IPS-NIHi11 (cell line): Measurements from ENCODE around the gene TKT.
"Not testable (repeated sequence)": the region's sequence is repeated elsewhere in the genome, so short reads cannot be mapped to it uniquely, and the experiment has no call there.

Source experiments
- DNase-seq: peaks from one replicate; pipeline ENCODE4 v3.0.0; 2012; ENCODE audit warnings: mixed read lengths, low spot score

Gene TKT, protein sequence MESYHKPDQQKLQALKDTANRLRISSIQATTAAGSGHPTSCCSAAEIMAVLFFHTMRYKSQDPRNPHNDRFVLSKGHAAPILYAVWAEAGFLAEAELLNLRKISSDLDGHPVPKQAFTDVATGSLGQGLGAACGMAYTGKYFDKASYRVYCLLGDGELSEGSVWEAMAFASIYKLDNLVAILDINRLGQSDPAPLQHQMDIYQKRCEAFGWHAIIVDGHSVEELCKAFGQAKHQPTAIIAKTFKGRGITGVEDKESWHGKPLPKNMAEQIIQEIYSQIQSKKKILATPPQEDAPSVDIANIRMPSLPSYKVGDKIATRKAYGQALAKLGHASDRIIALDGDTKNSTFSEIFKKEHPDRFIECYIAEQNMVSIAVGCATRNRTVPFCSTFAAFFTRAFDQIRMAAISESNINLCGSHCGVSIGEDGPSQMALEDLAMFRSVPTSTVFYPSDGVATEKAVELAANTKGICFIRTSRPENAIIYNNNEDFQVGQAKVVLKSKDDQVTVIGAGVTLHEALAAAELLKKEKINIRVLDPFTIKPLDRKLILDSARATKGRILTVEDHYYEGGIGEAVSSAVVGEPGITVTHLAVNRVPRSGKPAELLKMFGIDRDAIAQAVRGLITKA

DNA sequence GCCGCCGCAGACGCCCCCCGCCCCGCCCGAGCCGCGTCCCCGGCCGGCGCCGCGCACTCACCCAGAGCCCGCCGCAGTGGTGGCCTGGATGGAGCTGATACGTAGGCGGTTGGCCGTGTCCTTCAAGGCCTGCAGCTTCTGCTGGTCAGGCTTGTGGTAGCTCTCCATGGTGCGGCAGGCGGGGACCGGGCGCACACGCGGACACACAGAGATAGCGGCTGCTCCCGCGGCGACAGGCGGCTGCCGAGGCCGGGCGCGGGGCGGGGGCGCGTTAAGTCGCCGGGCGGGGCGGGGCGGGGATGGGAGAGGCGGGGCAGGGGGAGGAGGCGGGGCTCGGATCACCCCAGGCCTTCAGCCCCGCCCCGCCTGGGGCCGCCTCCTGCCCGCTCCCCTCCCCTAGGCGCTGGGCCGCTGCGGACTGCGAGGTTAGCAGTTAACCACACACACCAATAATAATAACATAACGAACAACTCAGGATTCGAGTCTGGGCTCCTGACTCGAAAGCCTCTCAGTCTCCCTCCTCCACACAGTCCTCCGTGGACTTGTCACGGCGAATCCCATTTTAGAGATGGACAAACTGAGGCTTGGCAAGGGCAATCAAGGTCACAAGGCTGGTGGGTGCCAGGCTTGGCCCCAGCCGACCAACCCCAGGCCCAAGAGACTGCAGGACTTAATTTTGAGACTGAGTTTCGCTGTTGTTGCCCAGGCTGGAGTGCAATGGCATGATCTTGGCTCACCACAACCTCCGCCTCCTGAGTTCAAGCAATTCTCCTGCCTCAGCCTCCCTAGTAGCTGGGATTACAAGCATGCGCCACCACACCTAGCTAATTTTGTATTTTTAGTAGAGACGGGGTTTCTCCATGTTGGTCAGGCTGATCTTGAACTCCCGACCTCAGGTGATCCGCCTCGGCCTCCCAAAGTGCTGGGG is at the start of gene TKT:
TKT (minus strand) TSS at position 248 of the 929 bp plus-strand sequence; CDS start at position 168, 80 bp downstream.
- DNase-seq, result peak; percentile 97

DNA sequence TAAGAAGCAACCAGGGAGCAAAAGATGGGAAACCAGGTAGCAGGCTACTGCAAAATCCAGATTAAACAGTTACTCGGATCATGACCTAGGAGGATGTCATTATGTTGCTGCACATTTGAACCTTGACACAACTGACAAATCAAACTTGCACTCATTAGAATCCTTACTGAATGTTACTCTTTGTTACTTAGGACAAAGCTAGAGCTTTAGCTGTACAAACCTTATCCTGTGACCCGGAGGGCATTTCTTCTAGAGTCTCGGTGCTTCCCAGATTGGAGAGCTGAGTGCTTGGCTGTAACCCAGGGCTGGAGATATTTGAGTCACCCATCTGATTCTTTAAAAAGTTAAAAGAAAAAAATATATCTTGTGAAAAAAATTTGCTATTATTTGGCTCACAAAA is 48.1 kb upstream of the TKT start:
- no peak for DNase-seq

- DNase-seq, result no peak
Measured at GRCh38 chr3:53303549-53303948, 47.7 kb upstream of the TKT start.

GRCh38 chr3:53300826-53301225 is 45.0 kb upstream of the TKT start:
- no peak for DNase-seq

- peak; percentile 67 for DNase-seq
Measured at GRCh38 chr3:53299611-53300023, 43.8 kb upstream of the TKT start.

DNA sequence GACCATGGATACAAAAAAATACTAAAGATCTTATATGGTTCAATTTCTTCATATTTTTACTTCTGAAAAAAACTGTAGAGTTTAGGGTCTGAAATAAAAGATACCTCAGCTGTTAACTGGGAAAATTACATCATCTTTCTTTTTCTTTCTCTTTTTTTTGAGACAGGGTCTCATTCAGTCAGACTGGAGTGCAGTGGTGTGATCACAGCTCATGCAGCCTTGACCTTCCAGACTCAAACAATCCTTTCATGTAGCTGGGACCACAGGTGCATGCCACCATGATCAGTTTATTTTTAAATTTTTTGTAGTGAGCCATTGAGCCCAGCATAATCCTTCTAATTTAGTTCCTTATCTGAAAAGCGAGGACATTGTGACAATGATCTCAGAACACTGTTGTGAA is 39.6 kb upstream of the TKT start:
- DNase-seq, result no peak

DNA sequence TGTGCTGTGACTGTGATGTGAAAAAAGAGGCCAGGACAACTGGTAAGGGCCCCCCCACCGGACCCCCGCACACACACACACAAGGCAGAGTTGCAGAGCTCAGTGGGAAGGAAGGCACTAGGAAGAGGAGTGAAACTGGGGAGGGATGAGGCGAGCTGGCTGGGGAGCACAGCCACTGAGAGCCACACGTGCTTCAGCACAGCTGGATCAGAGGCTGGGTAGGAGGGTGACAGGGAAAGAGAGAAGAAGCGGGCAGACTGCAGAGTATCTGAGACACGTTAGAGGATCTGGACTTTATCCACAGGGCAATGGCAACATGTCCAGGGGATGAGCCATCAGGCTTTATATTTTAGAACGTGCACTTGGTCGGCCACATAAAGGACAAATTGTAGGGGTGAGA is 38.0 kb upstream of the TKT start:
- no peak for DNase-seq

GRCh38 chr3:53288214-53288613 is 32.4 kb upstream of the TKT start:
- no peak for DNase-seq

GRCh38 chr3:53287131-53287629 is 31.4 kb upstream of the TKT start:
- DNase-seq, result peak; percentile 58

DNA sequence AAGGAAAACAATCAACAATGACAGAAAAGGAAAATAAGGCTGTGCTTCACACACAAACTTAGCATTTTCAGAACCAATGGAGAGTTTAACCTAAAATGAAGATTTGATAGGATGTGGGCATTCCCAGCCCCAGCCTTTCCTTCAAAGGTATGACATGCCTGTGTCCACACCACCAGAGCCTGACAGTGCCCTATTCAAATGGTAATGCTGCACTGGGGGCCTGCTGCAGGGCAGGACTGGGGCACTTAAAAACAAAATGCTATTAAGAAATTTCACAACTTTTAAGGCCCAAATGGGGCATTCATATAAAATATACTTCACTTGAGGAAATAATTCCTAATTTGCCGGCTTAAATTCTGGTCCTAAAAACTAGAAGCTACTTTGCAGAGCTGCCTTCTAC is 30.9 kb upstream of the TKT start:
- peak; percentile 48 for DNase-seq

DNA sequence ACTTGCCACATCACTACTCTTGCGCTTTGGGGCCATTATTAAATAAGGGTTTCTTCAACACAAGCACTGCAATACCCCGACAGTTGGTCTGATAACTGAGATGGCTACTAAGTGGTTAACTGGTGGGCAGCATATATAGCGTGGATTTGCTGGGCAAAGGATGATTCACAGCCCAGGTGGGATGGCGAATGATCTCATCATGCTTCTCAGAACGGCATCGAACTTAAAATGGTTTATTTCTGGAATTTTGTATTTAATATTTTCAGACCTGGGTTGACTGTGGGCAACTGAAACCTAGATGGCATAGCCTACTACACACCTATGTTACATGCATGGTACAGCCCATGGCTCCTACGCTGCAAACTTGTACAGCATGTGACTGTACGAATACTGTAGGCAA is 26.8 kb upstream of the TKT start:
- no peak for DNase-seq

- DNase-seq, result no peak
Measured at GRCh38 chr3:53278667-53279066, 22.8 kb upstream of the TKT start.

DNA sequence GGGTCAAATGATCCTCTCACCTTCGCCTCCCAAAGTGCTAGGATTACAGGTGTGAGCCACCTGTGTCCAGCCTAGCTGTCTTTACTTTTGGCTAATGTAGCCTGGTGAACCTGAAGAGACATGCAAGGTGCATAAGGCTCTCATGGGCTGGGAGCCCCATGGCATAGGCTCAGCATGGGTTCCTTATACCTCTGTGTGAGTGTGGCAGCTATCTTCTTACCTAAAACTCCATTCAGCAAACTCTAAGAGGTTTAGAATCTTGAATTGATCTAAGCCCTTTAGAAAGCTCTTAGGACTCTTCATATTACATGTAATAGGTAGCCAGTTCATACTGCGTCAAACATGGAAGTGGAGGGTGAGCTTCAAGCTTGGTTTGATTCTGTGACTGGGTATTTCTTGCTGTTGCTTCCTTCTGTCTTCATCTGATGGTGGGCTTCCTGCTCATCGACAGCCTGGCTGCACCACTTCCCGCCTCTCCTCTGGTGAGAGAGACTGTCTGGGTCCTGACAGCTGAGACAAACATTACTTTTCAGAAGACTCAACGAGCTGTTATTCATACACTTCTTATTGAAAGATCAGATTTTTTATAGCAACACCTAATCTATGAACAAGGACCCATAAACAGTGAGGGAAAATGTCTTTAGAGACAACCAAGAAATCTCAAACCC is 19.2 kb upstream of the TKT start:
- DNase-seq, result no peak

GRCh38 chr3:53273146-53273670 is 17.4 kb upstream of the TKT start:
- no peak for DNase-seq

GRCh38 chr3:53269888-53270880 is 14.4 kb upstream of the TKT start:
- peak; percentile 85 for DNase-seq

DNA sequence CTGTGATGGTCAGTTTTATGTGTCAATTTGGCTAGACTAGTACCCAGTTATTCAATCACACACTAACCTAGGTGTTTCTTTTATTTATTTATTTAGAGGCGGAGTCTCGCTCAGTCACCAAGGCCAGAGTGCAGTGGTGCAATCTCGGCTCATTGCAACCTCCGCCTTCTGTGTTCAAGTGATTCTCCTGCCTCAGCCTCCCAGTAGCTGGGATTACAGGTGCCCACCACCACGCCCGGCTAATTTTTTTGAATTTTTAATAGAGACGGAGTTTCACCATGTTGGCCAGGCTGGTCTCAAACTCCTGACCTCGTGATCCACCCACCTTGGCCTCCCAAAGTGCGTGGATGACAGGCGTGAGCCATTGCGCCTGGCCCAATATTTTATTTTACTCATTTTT is 13.4 kb upstream of the TKT start:
- DNase-seq, result not testable (repeated sequence)

- no peak for DNase-seq
Measured at GRCh38 chr3:53267766-53268165, 11.9 kb upstream of the TKT start.

GRCh38 chr3:53264718-53265117 is 8.9 kb upstream of the TKT start:
- no peak for DNase-seq

GRCh38 chr3:53263907-53264306 is 8.1 kb upstream of the TKT start:
- DNase-seq, result no peak

GRCh38 chr3:53261712-53262111 is 5.9 kb upstream of the TKT start:
- DNase-seq, result no peak
